Neural progenitor cell (in vitro differentiated cells): ENCODE data around the gene SLC7A6OS. TPM values are rescaled to one million over a fixed set of nuclear protein-coding genes. Genes with fewer than 3 reads are reported as not detected.

ENCODE experiments used
- DNase-seq: peaks from one replicate; pipeline ENCODE4 v3.0.0-alpha.2; 2016; ENCODE audit warnings: low spot score
- H2AFZ ChIP-seq: fragments of 200-600 bp; sonication (generic); replicated peaks from 2 replicates; pipeline ENCODE4 v1.6.1; 2016; ENCODE audit warnings: antibody characterized with exemption
- H3F3A ChIP-seq: fragments of 200-600 bp; sonication (generic); 2 replicates; pipeline ENCODE4 v1.6.1; 2016; ENCODE audit warnings: antibody characterized with exemption, low read depth
- H3K27ac ChIP-seq: fragments of 200-600 bp; sonication (generic); 2 replicates; pipeline ENCODE4 v1.5.1; 2016; ENCODE audit warnings: mild to moderate bottlenecking
- H3K27me3 ChIP-seq: fragments of 200-600 bp; sonication (generic); 2 replicates; pipeline ENCODE4 v1.6.1; 2016; ENCODE audit warnings: mild to moderate bottlenecking, moderate library complexity
- H3K36me3 ChIP-seq: fragments of 200-600 bp; sonication (generic); 2 replicates; pipeline ENCODE4 v1.5.1; 2016
- H3K4me1 ChIP-seq: fragments of 200-600 bp; sonication (generic); 2 replicates; pipeline ENCODE4 v1.6.1; 2016; ENCODE audit warnings: mixed run types
- H3K4me2 ChIP-seq: fragments of 200-600 bp; sonication (generic); 2 replicates; pipeline ENCODE4 v1.6.1; 2016
- H3K4me3 ChIP-seq: fragments of 200-600 bp; sonication (generic); 2 replicates; pipeline ENCODE4 v1.5.1; 2016
- H3K79me2 ChIP-seq: fragments of 200-600 bp; sonication (generic); 2 replicates; pipeline ENCODE4 v1.6.1; 2016; ENCODE audit warnings: low read depth
- H3K9ac ChIP-seq: fragments of 200-600 bp; sonication (generic); 2 replicates; pipeline ENCODE4 v1.6.1; 2016
- H3K9me3 ChIP-seq: fragments of 200-600 bp; sonication (generic); 2 replicates; pipeline ENCODE4 v1.5.1; 2016; ENCODE audit warnings: low read depth
- H4K20me1 ChIP-seq: fragments of 200-600 bp; sonication (generic); 2 replicates; pipeline ENCODE4 v1.6.1; 2016; ENCODE audit warnings: low read depth
- H3K27ac Mint-ChIP-seq: 3 replicates; pipeline ENCODE4 v1.8.0; 2021; ENCODE audit warnings: mixed read lengths
- H3K27me3 Mint-ChIP-seq: 2 replicates; pipeline ENCODE4 v1.8.0; 2022; ENCODE audit warnings: low read depth, mild to moderate bottlenecking, inconsistent platforms, moderate library complexity, mixed read lengths; ENCODE audit not compliant: insufficient read depth
- H3K36me3 Mint-ChIP-seq: 3 replicates; pipeline ENCODE4 v1.8.0; 2021; ENCODE audit warnings: mixed read lengths
- H3K4me1 Mint-ChIP-seq: 3 replicates; pipeline ENCODE4 v1.8.0; 2021; ENCODE audit warnings: mixed read lengths
- H3K4me3 Mint-ChIP-seq: 3 replicates; pipeline ENCODE4 v1.8.0; 2021; ENCODE audit warnings: mild to moderate bottlenecking, moderate library complexity, mixed read lengths
- H3K9me3 Mint-ChIP-seq: 3 replicates; pipeline ENCODE4 v1.8.0; 2020; ENCODE audit warnings: mixed read lengths
- EZH2 ChIP-seq: fragments of 200-600 bp; sonication (generic); IDR thresholded peaks from 2 replicates; pipeline ENCODE4 v1.6.1; 2017; ENCODE audit warnings: antibody characterized with exemption, mild to moderate bottlenecking, moderate library complexity
- EZH2phosphoT487 ChIP-seq: fragments of 200-600 bp; sonication (generic); IDR thresholded peaks from 2 replicates; pipeline ENCODE4 v1.6.1; 2017; ENCODE audit warnings: antibody characterized with exemption
- total RNA-seq: library from RNA; depleted of rRNA; stranded (reverse); fragments of >200 nt; gene quantifications from 2 replicates; pipeline ENCODE4 v1.2.3, GENCODE V29; 2015; ENCODE audit warnings: low replicate concordance
- TF ChIP-seq, protein P1 (sequence below): fragments of 200-600 bp; sonication (generic); IDR thresholded peaks from 2 replicates; pipeline ENCODE4 v1.5.1; 2017; ENCODE audit warnings: antibody characterized with exemption, mild to moderate bottlenecking

The SLC7A6OS gene
- total RNA-seq, 1 donor from 2014 or later, result 18.7 TPM

DNA sequence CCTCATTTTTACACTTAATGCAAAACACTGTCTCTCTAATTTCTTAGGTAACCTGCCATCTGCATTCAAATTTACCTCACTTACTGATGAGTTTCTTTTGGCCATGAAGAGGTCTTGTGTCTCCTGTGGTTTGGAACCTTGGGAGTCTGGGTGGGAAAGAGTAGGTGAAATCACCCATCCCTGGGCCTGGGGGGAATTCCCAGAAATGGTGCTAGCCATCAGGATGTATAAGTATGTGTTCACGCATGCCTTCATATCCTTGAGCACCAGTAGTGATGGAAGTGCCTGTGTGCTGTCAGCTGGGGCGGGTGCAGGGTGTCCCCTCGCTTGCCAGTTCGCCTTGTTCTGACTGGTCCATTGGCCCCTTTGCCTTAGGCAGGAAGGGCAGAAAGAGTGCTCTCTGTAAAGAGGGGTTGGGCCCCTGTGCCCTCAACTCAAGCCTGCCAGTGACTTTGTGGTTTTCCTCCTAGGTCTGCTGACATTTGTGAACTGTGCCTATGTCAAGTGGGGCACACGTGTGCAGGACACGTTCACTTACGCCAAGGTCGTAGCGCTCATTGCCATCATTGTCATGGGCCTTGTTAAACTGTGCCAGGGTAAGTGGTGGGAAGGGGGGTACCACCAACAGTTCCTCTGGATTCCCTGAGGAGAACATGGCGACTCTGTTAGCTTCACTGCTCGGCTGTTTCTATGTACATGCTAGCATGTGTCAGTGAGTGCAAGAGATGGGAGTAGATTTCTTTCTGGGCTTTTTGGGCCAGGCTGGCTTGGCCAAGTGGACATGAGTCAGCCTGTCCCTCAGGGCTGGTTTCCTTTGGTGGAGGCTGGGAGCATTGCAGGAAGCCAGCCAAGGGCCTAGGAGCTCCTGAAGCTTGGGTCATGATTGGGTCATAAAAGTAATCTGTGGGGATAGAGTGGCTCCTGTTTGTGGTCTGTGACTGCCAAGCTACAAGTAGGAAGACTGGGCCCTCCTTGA is 23.2 kb downstream of the SLC7A6OS start:
- H3K4me1 Mint-ChIP-seq, result no peaks in the 10 kb centered on the region

DNA sequence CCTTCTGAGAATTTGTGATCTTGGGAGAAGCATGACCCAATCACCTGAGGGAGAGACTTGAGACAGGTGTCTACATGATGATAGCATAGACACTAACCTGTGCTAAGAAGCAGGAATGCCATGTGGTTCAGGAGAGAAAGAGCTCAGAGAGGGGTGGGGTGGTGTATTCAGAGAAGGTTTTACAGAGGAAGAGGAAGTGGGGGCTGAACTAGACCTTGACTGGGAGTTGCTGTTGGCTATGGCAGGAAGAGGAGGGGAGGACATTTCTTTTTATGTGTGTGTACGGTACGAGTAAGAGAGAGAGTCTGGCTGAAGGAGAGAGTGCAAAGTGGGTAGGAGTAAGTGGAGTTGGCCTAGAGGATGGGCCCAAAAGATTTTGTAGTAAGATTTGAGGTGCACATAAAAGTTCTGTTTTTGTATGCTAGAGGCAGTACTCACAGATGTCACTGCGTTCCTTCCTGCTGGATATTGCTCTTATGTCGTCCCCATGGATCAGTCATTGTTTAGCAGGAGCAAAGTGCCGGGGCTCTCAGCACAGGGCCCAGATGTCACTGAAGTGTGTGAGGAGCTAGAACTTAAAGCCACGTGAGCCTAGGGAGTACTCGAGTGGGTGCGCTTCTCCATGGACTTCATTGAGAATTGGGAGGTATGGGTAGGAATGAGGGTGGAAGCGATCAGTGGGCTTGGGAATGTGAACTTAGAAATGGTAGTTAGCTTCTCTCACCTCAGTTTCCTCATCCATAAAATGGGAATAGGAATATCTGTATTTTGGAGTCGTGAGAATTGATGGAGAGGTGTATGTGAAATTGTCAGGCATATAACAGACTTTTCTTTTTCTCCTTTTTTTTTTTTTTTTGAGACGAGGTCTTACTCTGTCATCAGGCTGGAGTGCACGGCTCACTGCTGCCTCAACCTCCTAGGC is 24.3 kb downstream of the SLC7A6OS start:
- Histone ChIP-seq H3K27ac (no peak overlapping the region), H3K4me2 (no peak overlapping the region), H3K9me3 (no peaks in the 10 kb centered on the region), H3F3A (no peaks in the 10 kb centered on the region), H3K36me3 (no peaks in the 10 kb centered on the region), H3K4me3 (no peak overlapping the region), H3K27me3 (no peaks in the 10 kb centered on the region), H2AFZ (no peak overlapping the region), H3K9ac (no peak overlapping the region), H3K79me2 (no peaks in the 10 kb centered on the region), H3K4me1 (peaks cover 6% of the 10 kb centered on the region), H4K20me1 (peaks cover 9% of the 10 kb centered on the region)
- Mint-ChIP-seq H3K9me3 (no peaks in the 10 kb centered on the region), H3K27ac (peak overlapping the region; percentile 50), H3K36me3 (peaks cover 21% of the 10 kb centered on the region), H3K27me3 (peaks cover 2% of the 10 kb centered on the region), H3K4me1 (no peaks in the 10 kb centered on the region), H3K4me3 (no peak overlapping the region)
- DNase-seq, result no peak
- no peak for TF ChIP-seq EZH2phosphoT487
- TF ChIP-seq, protein P1, sequence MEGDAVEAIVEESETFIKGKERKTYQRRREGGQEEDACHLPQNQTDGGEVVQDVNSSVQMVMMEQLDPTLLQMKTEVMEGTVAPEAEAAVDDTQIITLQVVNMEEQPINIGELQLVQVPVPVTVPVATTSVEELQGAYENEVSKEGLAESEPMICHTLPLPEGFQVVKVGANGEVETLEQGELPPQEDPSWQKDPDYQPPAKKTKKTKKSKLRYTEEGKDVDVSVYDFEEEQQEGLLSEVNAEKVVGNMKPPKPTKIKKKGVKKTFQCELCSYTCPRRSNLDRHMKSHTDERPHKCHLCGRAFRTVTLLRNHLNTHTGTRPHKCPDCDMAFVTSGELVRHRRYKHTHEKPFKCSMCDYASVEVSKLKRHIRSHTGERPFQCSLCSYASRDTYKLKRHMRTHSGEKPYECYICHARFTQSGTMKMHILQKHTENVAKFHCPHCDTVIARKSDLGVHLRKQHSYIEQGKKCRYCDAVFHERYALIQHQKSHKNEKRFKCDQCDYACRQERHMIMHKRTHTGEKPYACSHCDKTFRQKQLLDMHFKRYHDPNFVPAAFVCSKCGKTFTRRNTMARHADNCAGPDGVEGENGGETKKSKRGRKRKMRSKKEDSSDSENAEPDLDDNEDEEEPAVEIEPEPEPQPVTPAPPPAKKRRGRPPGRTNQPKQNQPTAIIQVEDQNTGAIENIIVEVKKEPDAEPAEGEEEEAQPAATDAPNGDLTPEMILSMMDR, result no peak
- no peak for TF ChIP-seq EZH2

More for the DNA sequence above, 23.2 kb downstream of the SLC7A6OS start:
- Mint-ChIP-seq H3K27me3 (peaks cover 2% of the 10 kb centered on the region), H3K36me3 (peaks cover 25% of the 10 kb centered on the region), H3K27ac (no peak overlapping the region), H3K4me3 (no peak overlapping the region), H3K9me3 (no peaks in the 10 kb centered on the region)
- Histone ChIP-seq H3K4me2 (no peak overlapping the region), H3K4me1 (peaks cover 6% of the 10 kb centered on the region), H4K20me1 (peaks cover 7% of the 10 kb centered on the region), H3K9me3 (no peaks in the 10 kb centered on the region), H3K36me3 (no peaks in the 10 kb centered on the region), H3K27ac (no peak overlapping the region), H3F3A (no peaks in the 10 kb centered on the region), H3K9ac (no peak overlapping the region), H3K79me2 (no peaks in the 10 kb centered on the region), H2AFZ (no peak overlapping the region), H3K27me3 (no peaks in the 10 kb centered on the region), H3K4me3 (no peak overlapping the region)
- TF ChIP-seq EZH2phosphoT487 (no peak), EZH2 (no peak)
- TF ChIP-seq, protein P1, result no peak
- DNase-seq, result no peak

DNA sequence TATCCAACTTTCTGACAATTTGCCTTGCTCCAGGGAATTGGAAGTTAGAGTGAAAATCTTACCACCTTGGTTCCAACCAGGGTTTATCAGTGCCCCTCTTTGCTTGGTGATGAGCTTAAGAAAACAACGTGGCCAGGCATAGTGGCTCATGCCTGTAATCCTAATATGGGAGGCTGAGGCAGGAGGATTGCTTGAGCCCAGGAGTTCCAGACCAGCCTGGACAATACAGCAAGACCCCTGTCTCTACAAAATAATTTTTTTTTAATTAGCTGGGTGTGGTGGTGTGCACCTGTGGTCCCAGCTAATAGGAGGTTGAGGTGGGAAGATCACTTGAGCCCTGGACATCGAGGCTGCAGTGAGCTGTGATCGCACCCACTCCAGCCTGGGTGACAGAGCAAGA is 25.1 kb downstream of the SLC7A6OS start:
- H3K4me1 Mint-ChIP-seq, result no peaks in the 10 kb centered on the region
- Histone ChIP-seq H3K4me1 (peaks cover 6% of the 10 kb centered on the region), H3K36me3 (no peaks in the 10 kb centered on the region), H3F3A (no peaks in the 10 kb centered on the region), H3K27me3 (no peaks in the 10 kb centered on the region), H3K9me3 (no peaks in the 10 kb centered on the region), H3K9ac (no peak overlapping the region), H3K4me2 (no peak overlapping the region), H2AFZ (no peak overlapping the region), H3K27ac (no peak overlapping the region), H4K20me1 (peaks cover 9% of the 10 kb centered on the region), H3K79me2 (no peaks in the 10 kb centered on the region), H3K4me3 (no peak overlapping the region)
- H3K27ac Mint-ChIP-seq, result no peak overlapping the region
- no peak for DNase-seq
- H3K36me3 Mint-ChIP-seq, result peaks cover 24% of the 10 kb centered on the region
- no peak overlapping the region for H3K4me3 Mint-ChIP-seq
- no peaks in the 10 kb centered on the region for H3K9me3 Mint-ChIP-seq
- TF ChIP-seq, protein P1, result no peak
- TF ChIP-seq EZH2, result no peak
- TF ChIP-seq EZH2phosphoT487, result no peak
- H3K27me3 Mint-ChIP-seq, result peaks cover 2% of the 10 kb centered on the region
